HepG2 (cell line): ENCODE results near the gene LMCD1. TPM values are rescaled to one million over a fixed set of nuclear protein-coding genes. Genes with fewer than 3 reads are reported as not detected.

Experiments used
- AGO2 ChIP-seq: fragments of 200-400 bp; formaldehyde crosslinking; optimal IDR thresholded peaks from 2 replicates; pipeline ENCODE3; 2017; ENCODE audit warnings: mild to moderate bottlenecking, low read depth, low read length, moderate library complexity
- GLI4 ChIP-seq: sonication (generic); formaldehyde crosslinking; IDR thresholded peaks from 2 replicates; pipeline ENCODE4 v1.5.1; 2020; ENCODE audit warnings: missing genetic modification reagents, mild to moderate bottlenecking, moderate library complexity, borderline replicate concordance
- HMG20B ChIP-seq: conservative IDR thresholded peaks from 2 replicates; pipeline ENCODE4 v1.6.1; 2016; ENCODE audit warnings: missing genetic modification reagents, missing compliant biosample characterization
- PCBP1 ChIP-seq: fragments of 200-400 bp; formaldehyde crosslinking; IDR thresholded peaks from 2 replicates; pipeline ENCODE4 v1.6.1; 2017; ENCODE audit warnings: mild to moderate bottlenecking, low read depth, low read length, borderline replicate concordance
- RFXAP ChIP-seq: sonication (generic); formaldehyde crosslinking; IDR thresholded peaks from 2 replicates; pipeline ENCODE4 v1.4.0; 2020; ENCODE audit warnings: missing genetic modification reagents, borderline replicate concordance
- SATB2 ChIP-seq: sonication (generic); formaldehyde crosslinking; IDR thresholded peaks from 2 replicates; pipeline ENCODE4 v1.5.0; 2020; ENCODE audit warnings: missing genetic modification reagents
- ZBTB8A ChIP-seq: sonication (generic); formaldehyde crosslinking; IDR thresholded peaks from 2 replicates; pipeline ENCODE4 v1.4.0; 2020; ENCODE audit warnings: mild to moderate bottlenecking, low read depth, missing genetic modification reagents, borderline replicate concordance
- ZNF180 ChIP-seq: sonication (generic); formaldehyde crosslinking; IDR thresholded peaks from 2 replicates; pipeline ENCODE4 v1.4.0; 2020; ENCODE audit warnings: low read depth, missing genetic modification reagents, borderline replicate concordance
- ZNF251 ChIP-seq: sonication (generic); formaldehyde crosslinking; IDR thresholded peaks from 2 replicates; pipeline ENCODE4 v1.9.0; 2021; ENCODE audit warnings: mild to moderate bottlenecking, missing genetic modification reagents
- ZNF318 ChIP-seq: sonication (generic); formaldehyde crosslinking; IDR thresholded peaks from 2 replicates; pipeline ENCODE4 v1.4.0; 2020; ENCODE audit warnings: mild to moderate bottlenecking, missing genetic modification reagents
- ZNF557 ChIP-seq: sonication (generic); formaldehyde crosslinking; IDR thresholded peaks from 2 replicates; pipeline ENCODE4 v1.4.0; 2020; ENCODE audit warnings: missing genetic modification reagents
- ZNF670 ChIP-seq: sonication (generic); formaldehyde crosslinking; IDR thresholded peaks from 2 replicates; pipeline ENCODE4 v1.8.0; 2022; ENCODE audit warnings: mild to moderate bottlenecking, missing genetic modification reagents, borderline replicate concordance
- ZNF7 ChIP-seq: IDR thresholded peaks from 2 replicates; pipeline ENCODE4 v1.6.1; 2016; ENCODE audit warnings: missing biosample characterization, missing genetic modification reagents
- ZNF776 ChIP-seq: sonication (generic); formaldehyde crosslinking; IDR thresholded peaks from 2 replicates; pipeline ENCODE4 v1.4.0; 2020; ENCODE audit warnings: mild to moderate bottlenecking, missing genetic modification reagents
- ZZZ3 ChIP-seq: sonication (generic); formaldehyde crosslinking; IDR thresholded peaks from 2 replicates; pipeline ENCODE4 v1.4.0; 2020; ENCODE audit warnings: missing genetic modification reagents, mild to moderate bottlenecking, borderline replicate concordance
- polyA plus RNA-seq, 8 experiments: library from polyadenylated mRNA; depleted of rRNA in 3 of 8; stranded (reverse) in 7 of 8; unstranded in 1 of 8; fragments of >200 nt; fragmentation: Illumina TruSeq in 4 of 8; extraction: Trizol in 4 of 8; gene quantifications; 2 replicates each; pipeline versions ENCODE4 v1.2.1 to v1.2.3, GENCODE V29; 2011 to 2016; ENCODE audit warnings: low read depth in 4 of 8, missing spikeins in 1 of 8, mixed read lengths in 1 of 8; ENCODE audit not compliant: insufficient read depth in 1 of 8
- total RNA-seq, 5 experiments: library from RNA; depleted of rRNA; stranded (reverse); fragments of >200 nt; fragmentation: Illumina TruSeq; extraction: Trizol; gene quantifications; 2 replicates each; pipeline ENCODE4 v1.2.3, GENCODE V29; 2016; ENCODE audit warnings: low read depth in 1 of 5
- TF ChIP-seq, protein P1 (sequence below): sonication (generic); formaldehyde crosslinking; IDR thresholded peaks from 2 replicates; pipeline ENCODE4 v1.4.0; 2020; ENCODE audit warnings: missing genetic modification reagents

LMCD1 gene
- total and polyA plus RNA-seq, 2 of the 13 experiments (the other 11 are each of a cell fraction or from before 2014, with no cell fraction given) = 6.2 to 7.1 TPM

- no peak; the same call in 1 of the 2 replicates for TF ChIP-seq GLI4 (CRISPR knock-in tag)
- 0 out of 2 replicates have a peak, but pooled peaks have one; percentile 68 for TF ChIP-seq ZNF180 (CRISPR knock-in tag)
- TF ChIP-seq SATB2 = peak; percentile 94; the same call in 1 of the 2 replicates
- TF ChIP-seq AGO2 = no peak
- TF ChIP-seq ZNF251 = no peak
- peak; percentile 97 for TF ChIP-seq ZNF670 (CRISPR knock-in tag)
- no peak for TF ChIP-seq ZNF318 (CRISPR knock-in tag)
- no peak for TF ChIP-seq PCBP1
- TF ChIP-seq HMG20B (CRISPR knock-in tag) = 0 out of 2 replicates have a peak, but pooled peaks have one; percentile 51
- no peak for TF ChIP-seq ZNF7 (CRISPR knock-in tag)
- TF ChIP-seq ZNF557 (CRISPR knock-in tag) = peak; percentile 95
- TF ChIP-seq ZBTB8A = no peak
- TF ChIP-seq RFXAP (CRISPR knock-in tag) = peak; percentile 96
- peak; percentile 70; the same call in 1 of the 2 replicates for TF ChIP-seq ZZZ3 (CRISPR knock-in tag)
- TF ChIP-seq, protein P1, sequence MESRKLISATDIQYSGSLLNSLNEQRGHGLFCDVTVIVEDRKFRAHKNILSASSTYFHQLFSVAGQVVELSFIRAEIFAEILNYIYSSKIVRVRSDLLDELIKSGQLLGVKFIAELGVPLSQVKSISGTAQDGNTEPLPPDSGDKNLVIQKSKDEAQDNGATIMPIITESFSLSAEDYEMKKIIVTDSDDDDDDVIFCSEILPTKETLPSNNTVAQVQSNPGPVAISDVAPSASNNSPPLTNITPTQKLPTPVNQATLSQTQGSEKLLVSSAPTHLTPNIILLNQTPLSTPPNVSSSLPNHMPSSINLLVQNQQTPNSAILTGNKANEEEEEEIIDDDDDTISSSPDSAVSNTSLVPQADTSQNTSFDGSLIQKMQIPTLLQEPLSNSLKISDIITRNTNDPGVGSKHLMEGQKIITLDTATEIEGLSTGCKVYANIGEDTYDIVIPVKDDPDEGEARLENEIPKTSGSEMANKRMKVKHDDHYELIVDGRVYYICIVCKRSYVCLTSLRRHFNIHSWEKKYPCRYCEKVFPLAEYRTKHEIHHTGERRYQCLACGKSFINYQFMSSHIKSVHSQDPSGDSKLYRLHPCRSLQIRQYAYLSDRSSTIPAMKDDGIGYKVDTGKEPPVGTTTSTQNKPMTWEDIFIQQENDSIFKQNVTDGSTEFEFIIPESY (CRISPR knock-in tag) = no peak; the same call in 1 of the 2 replicates
- peak; percentile 95 for TF ChIP-seq ZNF776
Measured at GRCh38 chr3:8501371-8502131, at the start of gene LMCD1 (continued).
